ENCODE measurements around the gene BCDIN3D.

The BCDIN3D gene

GRCh38 chr12:49813131-49813530 is 29.8 kb downstream of the BCDIN3D start:
- DNase-seq = no peak

DNA sequence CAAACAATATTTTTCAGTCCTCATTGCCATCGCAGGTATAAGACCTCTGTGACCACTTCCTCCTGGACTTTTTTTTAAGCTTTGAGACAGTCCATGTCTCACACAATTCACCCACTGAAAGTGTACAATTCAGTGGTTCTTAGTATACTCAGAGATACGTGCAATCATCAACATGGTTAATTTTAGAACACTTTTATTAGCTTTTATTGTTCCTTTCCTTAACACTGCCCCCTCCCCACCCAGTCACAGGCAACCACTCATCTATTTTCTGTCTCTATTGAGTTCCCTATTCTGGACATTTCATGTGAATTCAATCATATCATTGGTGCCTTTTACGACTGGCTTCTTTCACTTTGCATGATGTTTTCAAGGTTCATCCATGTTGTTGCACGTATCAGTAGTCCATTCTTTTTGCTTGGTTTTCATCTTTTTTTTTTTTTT is 30.9 kb downstream of the BCDIN3D start:
- no peak for DNase-seq

GRCh38 chr12:49811136-49811535 is 31.8 kb downstream of the BCDIN3D start:
- no peak for DNase-seq

- no peak for DNase-seq
Measured at GRCh38 chr12:49809906-49810389, 33.0 kb downstream of the BCDIN3D start.

- DNase-seq = no peak
Measured at GRCh38 chr12:49809381-49809905, 33.5 kb downstream of the BCDIN3D start.

- DNase-seq = no peak
Measured at GRCh38 chr12:49808686-49809380, 34.1 kb downstream of the BCDIN3D start.

DNA sequence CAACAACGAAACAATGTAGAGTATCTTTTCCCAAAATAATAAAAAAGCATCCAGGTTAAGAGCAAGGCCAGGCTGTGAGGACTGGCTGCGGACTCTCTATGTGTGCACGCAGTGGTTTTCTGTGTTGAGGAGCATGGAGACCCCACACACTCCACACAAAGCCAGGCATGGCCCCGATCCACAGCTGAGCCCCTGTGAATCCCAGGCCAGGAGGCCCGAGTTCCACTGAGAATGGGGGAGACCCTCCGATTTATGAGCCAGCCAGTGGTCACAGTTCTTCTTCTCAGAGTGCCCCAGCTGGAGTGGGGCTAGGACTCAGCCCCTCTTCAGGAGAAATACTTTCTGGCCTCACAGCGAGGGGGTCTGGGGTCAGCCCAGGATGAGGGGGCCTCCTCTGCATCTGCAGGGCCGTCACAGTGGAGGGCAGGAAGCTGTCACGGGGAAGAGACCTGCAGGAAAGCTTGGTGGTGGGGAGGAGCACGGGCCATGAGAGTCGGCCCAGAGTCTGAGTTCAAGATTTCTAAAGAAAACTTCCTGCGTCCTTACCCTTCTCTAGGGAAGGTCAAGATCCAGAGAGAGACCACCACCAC is 34.8 kb downstream of the BCDIN3D start:
- no peak for DNase-seq

DNA sequence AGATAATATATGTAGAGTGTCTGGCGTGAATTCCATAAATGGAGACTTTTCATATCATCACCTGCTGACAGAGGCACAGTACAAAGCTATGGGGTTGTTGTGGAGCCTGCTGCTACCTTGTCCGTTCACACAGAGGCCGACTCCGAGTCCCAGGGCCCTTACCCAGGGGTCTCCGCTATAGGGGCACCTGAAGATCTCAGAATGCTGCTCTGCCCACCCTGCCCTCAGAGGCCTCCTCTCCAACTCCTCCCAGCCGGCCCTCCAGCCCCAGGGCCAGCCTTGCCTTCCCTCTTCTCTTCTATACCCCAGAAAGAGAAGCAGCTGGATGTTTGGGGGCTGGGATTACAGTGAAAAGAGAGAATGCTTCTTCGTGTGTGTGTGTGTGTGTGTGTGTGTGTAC is 36.0 kb downstream of the BCDIN3D start:
- DNase-seq = no peak

GRCh38 chr12:49806321-49806813 is 36.5 kb downstream of the BCDIN3D start:
- DNase-seq = no peak

- no peak for DNase-seq
Measured at GRCh38 chr12:49805409-49805808, 37.5 kb downstream of the BCDIN3D start.

GRCh38 chr12:49804821-49805220 is 38.1 kb downstream of the BCDIN3D start:
- no peak for DNase-seq

- no peak for DNase-seq
Measured at GRCh38 chr12:49803693-49804450, 39.0 kb downstream of the BCDIN3D start.

DNA sequence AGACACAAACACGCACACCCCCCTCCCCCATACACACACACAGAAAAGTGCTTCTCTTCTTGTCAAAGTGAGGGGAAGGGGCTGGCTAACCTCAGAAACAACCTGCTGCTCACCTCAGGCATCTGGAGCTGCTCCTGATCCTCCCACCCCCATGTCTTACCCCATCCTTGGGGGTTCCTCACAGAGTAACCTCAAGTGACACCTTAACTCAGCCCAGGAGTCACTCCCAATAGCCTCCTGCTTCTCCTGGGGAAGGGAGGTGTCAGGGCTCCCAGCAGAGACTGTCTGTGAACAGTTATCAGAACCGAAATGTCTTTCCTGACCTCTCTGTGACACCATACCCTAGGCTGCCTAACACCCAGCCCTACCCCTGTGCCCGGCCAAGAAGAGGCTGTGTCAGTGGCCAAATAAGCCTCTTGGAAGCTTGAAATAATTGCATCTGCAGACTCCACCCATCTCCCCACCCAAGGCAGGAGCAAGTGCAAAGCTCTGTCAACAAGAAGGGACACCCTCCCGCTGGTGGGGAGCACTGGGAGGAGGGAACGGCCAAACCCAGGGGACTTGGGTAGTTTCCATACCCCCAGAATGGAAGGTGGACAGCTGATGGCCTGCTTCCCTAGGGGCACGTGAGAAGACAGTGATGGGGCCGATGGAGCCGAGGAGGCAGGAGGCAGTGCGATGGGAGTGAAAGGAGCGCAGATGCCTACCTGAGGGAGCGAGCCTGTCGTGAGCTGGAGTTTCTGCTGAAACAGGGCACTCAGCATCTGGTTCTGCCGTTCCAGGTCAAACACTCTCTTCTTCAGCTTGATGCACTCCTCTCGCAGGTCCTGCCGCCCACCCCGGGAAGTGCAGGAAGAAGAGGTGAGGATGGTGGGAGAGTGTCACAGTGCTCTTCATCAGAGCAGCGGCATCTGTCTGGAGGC is 41.5 kb downstream of the BCDIN3D start:
- no peak for DNase-seq

GRCh38 chr12:49800421-49801140 is 42.3 kb downstream of the BCDIN3D start:
- DNase-seq = no peak

DNA sequence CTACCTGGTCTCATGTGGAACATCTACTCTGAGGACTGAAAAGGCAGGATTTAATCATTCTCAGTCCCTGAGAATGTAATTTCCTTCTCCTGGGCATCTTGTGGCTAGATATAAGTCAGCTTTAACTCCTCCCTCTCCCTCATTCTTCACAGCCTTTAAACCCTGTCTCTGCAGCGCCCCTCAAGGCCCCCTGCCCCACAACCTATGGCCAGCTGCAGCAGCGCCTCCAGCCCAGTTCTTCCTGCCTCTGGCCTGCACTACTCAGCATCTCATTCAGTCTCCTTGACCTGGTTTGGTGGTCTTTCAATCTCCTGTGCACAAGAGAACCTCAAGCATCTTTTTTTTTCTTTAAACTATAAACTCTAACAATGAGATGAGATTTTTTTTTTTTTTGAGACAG is 44.0 kb downstream of the BCDIN3D start:
- DNase-seq = no peak

GRCh38 chr12:49798248-49798647 is 44.7 kb downstream of the BCDIN3D start:
- DNase-seq = no peak

DNA sequence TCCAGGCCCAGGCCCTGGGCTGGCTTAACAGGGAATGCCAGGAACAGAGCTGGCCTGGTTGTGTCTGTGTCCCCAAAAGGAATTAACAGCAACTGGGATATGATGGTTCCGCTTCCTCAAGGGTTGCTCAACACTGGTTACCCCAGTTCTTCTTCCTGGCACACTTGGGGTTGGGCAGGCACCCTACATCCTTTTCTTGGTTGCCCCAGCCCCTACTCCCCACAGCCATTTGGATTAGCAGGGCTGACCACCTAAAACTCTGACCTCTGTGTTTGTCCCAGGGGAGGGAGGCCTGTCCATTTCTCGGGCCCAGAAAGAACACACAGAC is 45.5 kb downstream of the BCDIN3D start:
- no peak for DNase-seq

GRCh38 chr12:49796606-49797448 is 46.1 kb downstream of the BCDIN3D start:
- DNase-seq = no peak

DNA sequence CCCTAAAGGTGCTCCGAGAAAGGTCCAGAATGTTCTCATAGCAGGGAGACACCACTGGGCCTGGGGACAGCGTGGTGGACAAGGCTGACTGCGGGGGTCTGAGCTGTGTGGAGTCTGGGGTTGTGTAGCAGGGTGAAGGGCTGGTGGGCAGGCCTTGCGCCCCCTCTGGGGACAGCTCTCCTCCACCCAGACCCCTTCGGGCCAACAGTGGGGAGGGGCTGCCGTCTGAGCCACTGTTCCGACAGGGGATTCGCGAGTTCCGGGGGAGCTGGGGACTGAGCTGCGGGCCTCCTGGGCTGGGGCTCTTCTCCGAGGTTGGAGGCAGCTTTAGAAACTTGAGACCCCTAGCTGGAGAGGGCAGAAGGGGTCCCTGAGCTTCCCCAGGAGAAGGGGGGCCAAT is 46.8 kb downstream of the BCDIN3D start:
- no peak for DNase-seq

DNA sequence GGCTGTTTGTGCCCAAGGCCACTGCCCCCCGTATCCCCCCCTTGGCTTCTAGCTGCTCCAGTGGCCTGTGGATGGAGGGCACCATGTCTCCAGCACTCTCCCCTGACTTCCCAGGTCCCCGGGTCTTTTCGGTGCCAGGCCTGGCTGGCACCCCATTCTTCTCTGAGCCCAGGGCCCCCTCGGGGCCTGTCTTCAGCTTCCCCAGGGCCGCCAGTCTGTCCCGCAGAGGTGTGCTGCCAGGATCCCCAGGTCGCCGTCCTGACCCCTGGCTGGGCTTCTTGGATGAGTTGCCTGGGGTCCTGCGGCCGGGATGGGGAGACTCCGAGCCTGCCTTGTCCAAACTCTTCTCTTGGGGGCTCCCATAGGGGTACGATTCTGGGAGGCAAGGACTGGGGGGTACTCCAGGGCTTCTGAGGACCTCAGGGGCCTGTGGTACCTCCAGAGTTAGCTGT is 47.2 kb downstream of the BCDIN3D start:
- no peak for DNase-seq

All from NCI-H187 treated with DMSO at 0.1 percent for 48 hours (cell line).